ENCODE measurements around the gene CYB5RL. TPM values are rescaled to one million over a fixed set of nuclear protein-coding genes. Genes with fewer than 3 reads are reported as not detected.

The CYB5RL gene
- total and polyA plus RNA-seq, 2 of the 13 experiments (the other 11 are each of a cell fraction or from before 2014, with no cell fraction given) = 3.7 to 5.0 TPM

- TF ChIP-seq HMGXB3 (CRISPR knock-in tag; IDR thresholded peaks at IDR 0.05; ENCODE audit: borderline replicate concordance) (no peak), ZBTB1 (CRISPR knock-in tag; IDR thresholded peaks at IDR 0.05; ENCODE audit: borderline replicate concordance) (no peak)
These were observed 36.8 kb downstream of the CYB5RL start (continued) for GRCh38 chr1:54163051-54163450.

- Histone ChIP-seq H4K20me1 (ENCODE audit: insufficient read depth, low read length) (no peaks in the 10 kb centered on the region), H3K4me2 (ENCODE audit: low read depth, low read length) (no peak overlapping the region), H3K27ac (ENCODE audit: extremely low read length, insufficient read depth, low read length) (no peak overlapping the region), H3K4me3 (replicated peaks in 1 of 3; ENCODE audit: insufficient read depth in 1 of 3, low read depth in 2 of 3, low read length in 3 of 3) (no peak overlapping the region), H2AFZ (ENCODE audit: low read length) (no peak overlapping the region), H3K79me2 (ENCODE audit: insufficient read depth, low read length) (no peaks in the 10 kb centered on the region), H3K27me3 (ENCODE audit: control insufficient read depth in 1 of 2, insufficient read depth in 2 of 2, low read length in 2 of 2) (no peaks in the 10 kb centered on the region; a peak in 1 of 5 replicates), H3K36me3 (replicated peaks in 1 of 2; ENCODE audit: control insufficient read depth in 1 of 2, insufficient read depth in 2 of 2, low read length in 2 of 2) (no peaks in the 10 kb centered on the region), H3K9ac (ENCODE audit: insufficient read depth, low read depth, low read length) (no peak overlapping the region), H3K4me1 (ENCODE audit: insufficient read depth, low read length) (peaks cover 35% of the 10 kb centered on the region), H3K9me3 (ENCODE audit: low read length) (no peaks in the 10 kb centered on the region)
- in situ Hi-C loops (cut with HindIII; ENCODE audit: extremely low pct_ligation_motif_present, low pct_unique_long_range_greater_than_20kb) (no loop called here), intact Hi-C loops (cut with micrococcal nuclease; ENCODE audit: unreplicated experiment) (no loop called here)
- POLR2A ChIA-PET = no interaction called here
- FAIRE-seq (no peak), DNase-seq (ENCODE audit: low spot score) (no peak), ATAC-seq (no peak; the same call in 2 of the 3 replicates)
- WGBS (ENCODE audit: low lambda C conversion rate) = 11% methylated on average over 6 of the region's 6 CpGs
- CTCF ChIA-PET (ENCODE audit: low intra/inter-chr PET ratio, low total read pairs) = no interaction called here
- no TSS peak for BruUV-seq (replicated peaks)
- TF ChIP-seq HNRNPK (IDR thresholded peaks at IDR 0.05; ENCODE audit: low read depth, low read length, poor library complexity, severe bottlenecking) (no peak), BRD4 (CRISPR knock-in tag; IDR thresholded peaks at IDR 0.05) (no peak), ZSCAN25 (CRISPR knock-in tag; IDR thresholded peaks at IDR 0.05) (0 out of 2 replicates have a peak, but pooled peaks have one; percentile 51), RORA (CRISPR knock-in tag; IDR thresholded peaks at IDR 0.05) (no peak), ZNF430 (CRISPR knock-in tag; IDR thresholded peaks at IDR 0.05) (no peak), PPARG (CRISPR knock-in tag; conservative IDR thresholded peaks at IDR 0.05) (no peak), THYN1 (CRISPR knock-in tag; IDR thresholded peaks at IDR 0.05; ENCODE audit: borderline replicate concordance, low read depth) (no peak), KLF12 (CRISPR knock-in tag; IDR thresholded peaks at IDR 0.05; ENCODE audit: borderline replicate concordance) (no peak), CENPT (CRISPR knock-in tag; IDR thresholded peaks at IDR 0.05; ENCODE audit: low read depth) (no peak), ONECUT2 (CRISPR knock-in tag; IDR thresholded peaks at IDR 0.05) (no peak), MED13 (CRISPR knock-in tag; IDR thresholded peaks at IDR 0.05) (no peak), ZNF629 (CRISPR knock-in tag; conservative IDR thresholded peaks at IDR 0.05) (peak; percentile 84), KAT7 (CRISPR knock-in tag; IDR thresholded peaks at IDR 0.05; ENCODE audit: borderline replicate concordance) (no peak), NFYB (CRISPR knock-in tag; IDR thresholded peaks at IDR 0.05) (no peak), CHD4 (IDR thresholded peaks at IDR 0.05; ENCODE audit: borderline replicate concordance, low read length) (peak; percentile 43; the same call in 1 of the 2 replicates), ZNF280B (CRISPR knock-in tag; IDR thresholded peaks at IDR 0.05; ENCODE audit: borderline replicate concordance) (no peak), ZMYM3 (CRISPR knock-in tag; IDR thresholded peaks at IDR 0.05) (0 out of 2 replicates have a peak, but pooled peaks have one; percentile 23)
These were observed 38.2 kb downstream of the CYB5RL start for GRCh38 chr1:54161495-54162168.
